Epithelial cell of proximal tubule (primary cell): ENCODE results near the gene RTP2. TPM values are rescaled to one million over a fixed set of nuclear protein-coding genes. Genes with fewer than 3 reads are reported as not detected.

Experiments
- DNase-seq: peaks from one replicate; pipeline ENCODE4 v3.0.0-alpha.2; 2011; ENCODE audit warnings: low read depth
- H3K4me3 ChIP-seq: 2 replicates; pipeline ENCODE4 v1.5.1; 2011; ENCODE audit warnings: low read depth, mild to moderate bottlenecking, low read length
- total RNA-seq: library from RNA; depleted of rRNA; stranded (reverse); fragments of >200 nt; gene quantifications from 2 replicates; pipeline ENCODE4 v1.2.3, GENCODE V29; 2015
- TF ChIP-seq, protein P1 (sequence below): conservative IDR thresholded peaks from 2 replicates; pipeline ENCODE4 v1.5.1; 2012; ENCODE audit warnings: low read depth, mild to moderate bottlenecking, low read length

RTP2 gene
- total RNA-seq, 1 donor from 2014 or later = not detected

DNA sequence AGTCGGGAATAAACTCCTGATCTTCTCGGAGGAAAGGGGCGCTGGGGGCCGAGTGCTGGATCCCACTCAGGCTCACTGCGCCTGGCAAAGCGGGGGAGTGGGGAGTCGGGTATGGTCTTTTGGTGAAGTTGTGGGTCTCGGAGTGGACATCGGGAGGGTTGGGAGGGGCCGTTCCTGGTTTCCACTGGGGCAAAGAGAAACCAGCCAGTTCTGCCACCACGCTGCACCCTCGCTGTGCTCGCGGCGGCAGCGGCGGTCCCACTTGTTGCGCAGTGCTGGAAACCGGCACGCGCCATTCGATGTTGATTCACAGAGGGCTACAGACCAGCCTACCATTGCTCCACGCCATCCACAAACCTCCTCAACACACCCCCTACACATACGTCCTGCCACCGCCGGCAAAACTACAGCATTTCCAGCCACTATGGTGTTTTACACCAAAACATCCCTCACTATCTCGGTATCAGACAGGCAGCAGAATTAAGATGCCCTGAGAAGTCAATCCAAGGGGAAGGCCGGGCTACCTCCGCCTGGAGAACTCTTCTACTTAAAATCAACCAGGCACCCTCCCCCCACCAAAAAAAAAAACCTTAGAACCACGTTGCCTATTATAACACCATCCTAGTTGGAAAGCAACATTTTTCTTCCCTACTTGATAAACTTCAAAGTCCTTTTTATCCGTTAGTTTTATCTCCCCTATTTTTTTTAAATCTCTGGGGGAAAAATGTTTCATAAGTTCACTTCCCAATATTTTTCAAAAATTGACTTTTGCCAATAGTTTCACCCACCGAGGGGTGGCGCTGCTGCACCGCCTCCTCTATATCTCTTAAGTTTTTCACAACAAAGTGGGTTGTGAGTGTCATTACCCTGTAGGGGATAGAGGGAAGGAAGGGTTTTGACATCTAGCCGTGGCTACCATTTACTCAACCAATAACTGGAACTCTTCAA, 39.3 kb upstream of the RTP2 start:
- H3K4me3 ChIP-seq = peak overlapping the region; percentile 74
- TF ChIP-seq, protein P1, sequence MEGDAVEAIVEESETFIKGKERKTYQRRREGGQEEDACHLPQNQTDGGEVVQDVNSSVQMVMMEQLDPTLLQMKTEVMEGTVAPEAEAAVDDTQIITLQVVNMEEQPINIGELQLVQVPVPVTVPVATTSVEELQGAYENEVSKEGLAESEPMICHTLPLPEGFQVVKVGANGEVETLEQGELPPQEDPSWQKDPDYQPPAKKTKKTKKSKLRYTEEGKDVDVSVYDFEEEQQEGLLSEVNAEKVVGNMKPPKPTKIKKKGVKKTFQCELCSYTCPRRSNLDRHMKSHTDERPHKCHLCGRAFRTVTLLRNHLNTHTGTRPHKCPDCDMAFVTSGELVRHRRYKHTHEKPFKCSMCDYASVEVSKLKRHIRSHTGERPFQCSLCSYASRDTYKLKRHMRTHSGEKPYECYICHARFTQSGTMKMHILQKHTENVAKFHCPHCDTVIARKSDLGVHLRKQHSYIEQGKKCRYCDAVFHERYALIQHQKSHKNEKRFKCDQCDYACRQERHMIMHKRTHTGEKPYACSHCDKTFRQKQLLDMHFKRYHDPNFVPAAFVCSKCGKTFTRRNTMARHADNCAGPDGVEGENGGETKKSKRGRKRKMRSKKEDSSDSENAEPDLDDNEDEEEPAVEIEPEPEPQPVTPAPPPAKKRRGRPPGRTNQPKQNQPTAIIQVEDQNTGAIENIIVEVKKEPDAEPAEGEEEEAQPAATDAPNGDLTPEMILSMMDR = peak; percentile 91
- no peak for DNase-seq

DNA sequence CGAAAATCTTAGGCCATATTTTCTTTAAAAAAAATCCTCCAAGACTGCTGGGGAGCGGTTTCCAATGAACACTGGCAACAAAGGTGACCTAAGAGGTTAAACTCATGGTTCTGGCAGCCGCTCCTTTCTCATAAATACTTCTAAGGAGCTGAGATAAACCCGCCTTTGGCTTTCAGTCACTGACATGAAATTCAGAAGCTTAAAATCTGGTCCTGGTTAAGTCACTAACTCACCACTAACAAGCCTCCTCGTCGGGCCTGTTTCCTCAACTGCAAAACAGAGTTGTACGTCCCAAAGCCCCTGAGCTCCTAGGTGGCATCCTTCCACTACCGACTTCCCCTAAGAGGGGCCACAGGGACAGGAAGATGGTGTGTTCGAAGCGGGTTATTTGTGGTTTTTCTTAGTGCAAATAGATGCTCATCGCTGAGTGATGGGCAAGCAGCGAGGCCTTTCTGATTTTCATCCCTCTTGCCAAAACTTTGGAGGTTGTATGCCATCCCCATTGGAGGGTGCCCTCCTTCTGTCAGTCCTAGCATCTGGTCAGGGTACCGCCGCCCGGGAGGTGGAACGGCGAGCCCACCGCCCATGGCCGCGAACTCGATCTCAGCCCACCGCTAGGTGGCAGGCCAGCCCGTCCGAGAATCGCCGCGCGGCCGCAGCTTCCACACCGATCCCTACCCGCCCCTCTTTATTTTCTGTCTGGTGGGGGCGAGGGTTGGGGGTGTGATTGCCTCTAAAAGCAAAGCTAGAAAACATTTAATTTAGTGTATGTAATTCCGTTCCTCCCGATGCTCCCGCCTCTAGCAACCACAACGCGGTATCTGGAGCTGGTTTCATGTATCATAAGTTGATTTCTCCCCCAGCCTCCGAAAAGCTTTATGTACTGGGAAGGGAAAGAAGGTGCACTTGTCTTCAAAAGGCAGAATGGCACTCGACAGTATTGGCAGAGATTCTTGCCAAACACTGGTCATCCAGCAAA, 38.4 kb upstream of the RTP2 start:
- DNase-seq = no peak
- H3K4me3 ChIP-seq = peak overlapping the region; percentile 74
- TF ChIP-seq, protein P1 = peak; percentile 77

DNA sequence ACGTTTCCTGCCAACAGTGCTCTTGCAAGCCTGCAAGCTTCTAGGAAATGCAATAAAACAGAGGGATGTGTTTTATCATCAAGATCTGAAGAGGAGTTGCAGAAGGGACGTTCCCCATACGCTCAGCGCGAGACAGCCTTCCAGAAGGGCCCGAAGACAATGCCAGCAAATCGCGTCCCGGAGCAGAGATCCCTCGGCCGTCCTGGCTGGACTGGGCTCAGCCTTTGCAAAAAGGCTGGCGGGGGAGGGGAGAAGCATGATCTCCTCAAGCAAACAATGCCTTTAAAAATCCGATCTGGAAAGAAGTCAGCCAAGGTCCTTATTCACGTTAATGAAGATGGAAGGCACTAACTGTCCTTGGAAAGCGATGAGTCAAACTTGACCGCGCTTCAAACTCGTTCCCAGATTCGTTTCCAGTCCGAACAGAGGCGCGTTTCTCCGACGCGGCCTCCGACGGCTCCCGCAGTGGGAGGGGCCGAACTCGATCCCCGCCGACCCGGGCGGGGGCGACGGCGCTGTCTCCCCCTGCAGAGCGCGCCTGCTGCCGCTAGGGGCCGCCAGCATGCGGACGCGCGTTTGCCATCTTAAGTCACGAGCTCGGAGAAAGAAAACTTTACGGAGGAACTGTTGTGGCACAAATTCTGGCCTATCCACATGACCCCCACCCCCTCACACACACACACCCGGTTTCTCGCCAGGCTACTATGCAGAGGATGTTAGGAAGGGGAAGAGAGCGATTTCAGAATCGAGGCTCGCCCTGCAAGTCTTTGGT, 37.4 kb upstream of the RTP2 start:
- TF ChIP-seq, protein P1 = peak; percentile 94
- peak overlapping the region; percentile 74 for H3K4me3 ChIP-seq
- DNase-seq = no peak

DNA sequence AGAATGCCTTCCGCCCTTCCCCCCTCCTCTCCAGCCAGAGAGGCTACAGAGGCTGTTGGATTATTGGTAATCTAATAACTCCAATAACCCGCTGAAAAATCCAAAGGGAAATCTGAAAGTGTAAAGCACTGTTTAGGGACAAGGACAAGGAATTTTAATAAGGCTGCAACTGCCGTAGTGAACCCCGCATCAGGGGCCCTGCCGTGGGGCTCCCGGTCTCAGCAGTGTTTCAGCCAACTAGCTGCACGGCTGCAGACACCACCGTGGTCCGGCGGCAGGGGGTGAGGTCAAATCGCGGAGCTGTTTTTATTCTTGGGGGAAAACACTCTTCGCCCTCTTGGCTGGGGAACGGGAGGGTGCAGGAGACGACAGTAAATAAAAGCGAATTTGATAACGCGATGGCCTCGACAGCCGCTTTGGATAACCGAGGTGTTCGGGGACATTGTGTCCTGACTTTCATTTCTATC, 36.8 kb upstream of the RTP2 start:
- TF ChIP-seq, protein P1 = no peak
- no peak for DNase-seq

DNA sequence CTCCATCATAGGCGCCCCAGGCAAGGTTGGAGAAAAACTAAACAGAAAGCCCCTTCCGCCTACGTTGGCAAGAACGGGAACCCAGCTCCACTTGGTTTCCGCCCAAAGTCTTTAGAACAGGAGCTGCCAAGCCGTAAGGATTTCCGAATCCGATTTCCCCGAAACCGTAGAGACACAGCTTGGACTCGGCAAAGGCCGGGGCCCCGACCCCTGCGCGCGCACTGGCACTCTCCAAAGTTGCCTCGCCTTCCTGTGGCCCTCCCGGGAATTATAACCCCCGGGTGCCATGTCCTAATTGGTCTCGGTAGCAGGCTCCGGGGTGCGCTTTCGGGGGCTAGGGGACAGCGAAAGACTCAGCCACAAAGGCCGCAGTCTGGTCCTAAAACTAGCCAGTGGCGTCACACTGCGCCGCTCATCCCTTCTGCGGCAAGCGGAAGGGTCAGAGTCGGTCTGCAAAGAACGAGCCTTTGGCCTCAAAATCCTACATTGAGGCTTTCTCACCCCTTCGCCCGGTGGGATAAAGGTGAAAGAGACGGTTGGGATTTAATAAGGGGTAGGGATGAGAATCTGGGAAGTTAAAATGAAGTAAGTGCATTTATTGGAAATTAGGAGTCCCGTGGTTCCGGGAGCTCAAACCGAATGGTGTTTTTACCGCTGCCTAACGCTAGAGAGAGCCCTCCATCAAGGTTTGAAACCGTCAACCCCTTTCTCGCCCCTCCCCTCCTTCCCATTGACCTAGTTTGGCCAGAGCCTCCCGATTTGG, 36.2 kb upstream of the RTP2 start:
- DNase-seq = no peak
- H3K4me3 ChIP-seq = peak overlapping the region; percentile 74
- TF ChIP-seq, protein P1 = peak; percentile 76

More for the DNA sequence above, 36.8 kb upstream of the RTP2 start:
- peak overlapping the region; percentile 74 for H3K4me3 ChIP-seq

DNA sequence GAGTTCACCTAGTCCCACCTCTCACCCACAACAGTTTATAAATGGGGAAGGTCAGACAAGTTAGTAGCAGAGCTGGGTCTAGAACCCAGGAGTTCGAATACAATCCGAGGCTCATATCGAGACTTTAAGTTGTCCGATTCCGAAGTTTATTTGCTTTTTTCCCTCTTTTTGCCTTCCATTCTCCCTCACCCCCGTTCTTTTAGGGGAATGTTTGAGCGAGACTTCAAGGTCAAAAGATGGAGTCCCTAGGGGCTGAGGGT, 35.6 kb upstream of the RTP2 start:
- no peak for DNase-seq
- H3K4me3 ChIP-seq = peak overlapping the region; percentile 74
- TF ChIP-seq, protein P1 = no peak
